Measurements from ENCODE around the gene FBXL7. TPM values are rescaled to one million over a fixed set of nuclear protein-coding genes. Genes with fewer than 3 reads are reported as not detected.

The FBXL7 gene
- total RNA-seq, 1 donor from 2014 or later: 70.7 TPM

GRCh38 chr5:15977851-15978250 lies 477.9 kb downstream of the FBXL7 start:
- no peak for DNase-seq (ENCODE audit: low spot score in 2 of 2, unreplicated experiment in 2 of 2)
- Mint-ChIP-seq H3K27ac (no peak overlapping the region), H3K4me3 (no peak overlapping the region), H3K27me3 (ENCODE audit: low read depth) (no peaks in the 10 kb centered on the region), H3K4me1 (no peaks in the 10 kb centered on the region), H3K9me3 (peaks cover 16% of the 10 kb centered on the region), H3K36me3 (peaks cover 6% of the 10 kb centered on the region)
- TF ChIP-seq CTCF (IDR thresholded peaks at IDR 0.05; ENCODE audit: unreplicated experiment): no peak

GRCh38 chr5:15980835-15981234 lies 480.9 kb downstream of the FBXL7 start:
- Mint-ChIP-seq H3K27me3 (ENCODE audit: low read depth) (no peaks in the 10 kb centered on the region), H3K4me1 (no peaks in the 10 kb centered on the region), H3K4me3 (no peak overlapping the region), H3K9me3 (peaks cover 3% of the 10 kb centered on the region), H3K36me3 (no peaks in the 10 kb centered on the region), H3K27ac (no peak overlapping the region)
- TF ChIP-seq CTCF (IDR thresholded peaks at IDR 0.05; ENCODE audit: unreplicated experiment): no peak
- DNase-seq (ENCODE audit: low spot score in 2 of 2, unreplicated experiment in 2 of 2): no peak

- H3K27me3 Mint-ChIP-seq (ENCODE audit: low read depth): no peaks in the 10 kb centered on the region
- no peak overlapping the region for H3K27ac Mint-ChIP-seq
- no peak overlapping the region for H3K4me3 Mint-ChIP-seq
- no peak for DNase-seq (ENCODE audit: low spot score in 2 of 2, unreplicated experiment in 2 of 2)
- H3K36me3 Mint-ChIP-seq: peaks cover 1% of the 10 kb centered on the region
- no peak for TF ChIP-seq CTCF (IDR thresholded peaks at IDR 0.05; ENCODE audit: unreplicated experiment)
- peaks cover 7% of the 10 kb centered on the region for H3K9me3 Mint-ChIP-seq
- no peaks in the 10 kb centered on the region for H3K4me1 Mint-ChIP-seq
Observed at GRCh38 chr5:15983392-15983791, 483.4 kb downstream of the FBXL7 start.

Small RNAs within 50 kb of the gene (microRNA-seq; reads per million reads assigned to microRNA genes)
- gene MIR887: 5,758 reads per million, percentile 92 among the genes with 10 or more reads in this experiment

All from mesothelial cell of epicardium (in vitro differentiated cells).